ENCODE measurements around the gene HUS1.

DNA sequence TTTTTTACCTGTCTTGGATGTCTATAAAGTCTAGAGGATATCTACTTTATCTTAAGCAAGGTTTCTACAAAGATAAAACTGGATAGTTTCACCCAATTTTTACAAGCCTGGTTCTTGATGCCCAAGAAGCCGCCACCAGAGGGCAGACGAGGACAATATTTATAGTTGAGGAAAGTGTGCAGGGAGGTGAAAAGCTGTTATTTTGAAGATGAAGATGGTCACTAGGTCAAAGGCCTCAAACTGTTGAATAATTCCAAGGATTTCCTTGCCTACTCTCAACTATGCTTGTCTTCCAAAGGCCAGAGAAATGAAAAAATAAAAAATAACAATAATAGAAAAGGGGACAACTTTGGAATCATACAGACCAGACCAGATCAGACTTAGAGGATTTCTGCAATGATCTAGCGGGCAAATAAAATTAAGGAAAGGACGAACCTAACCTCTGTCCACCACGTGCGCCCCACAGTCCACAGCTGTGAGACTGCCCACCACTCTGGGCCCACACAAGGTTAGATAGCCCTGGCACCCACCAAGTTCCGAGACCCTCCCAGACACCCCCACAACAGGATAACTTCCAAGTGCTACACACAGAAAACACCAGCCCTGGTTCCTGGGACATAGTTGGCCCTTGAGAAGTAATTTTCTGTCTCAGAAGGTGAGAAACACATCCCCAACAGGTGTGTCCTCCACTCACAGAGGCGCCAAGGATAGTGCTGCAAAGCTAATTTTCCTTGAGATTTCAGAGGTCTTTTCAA, 34.0 kb downstream of the HUS1 start:
- TF ChIP-seq EZH2 (IDR thresholded peaks at IDR 0.05; ENCODE audit: low read depth, low read length, severe bottlenecking) (no peak), NRF1 (IDR thresholded peaks at IDR 0.05; ENCODE audit: low read depth, low read length) (no peak), CTCF (IDR thresholded peaks at IDR 0.05; ENCODE audit: control extremely low read depth in 1 of 3, insufficient read depth in 1 of 3, low read depth in 1 of 3, low read length in 3 of 3) (peak in 2 of 3 experiments; percentile 63 to 67; a peak in 3 of 4 replicates), EP300 (IDR thresholded peaks at IDR 0.05; ENCODE audit: borderline replicate concordance in 1 of 2, low read depth in 2 of 2, low read length in 2 of 2) (no peak), MAX (IDR thresholded peaks at IDR 0.05) (no peak), POLR2A (IDR thresholded peaks at IDR 0.05; ENCODE audit: control extremely low read depth in 1 of 2, low read depth in 2 of 2, low read length in 2 of 2) (no peak), SRF (IDR thresholded peaks at IDR 0.05; ENCODE audit: low read depth, low read length) (no peak), POLR2AphosphoS5 (IDR thresholded peaks at IDR 0.05; ENCODE audit: low read depth, low read length) (no peak), RAD21 (IDR thresholded peaks at IDR 0.05 in 1 of 2, conservative IDR thresholded peaks at IDR 0.05 in 1 of 2; ENCODE audit: low read depth in 2 of 2, low read length in 2 of 2) (peak; percentile 75 to 79), KDM1A (IDR thresholded peaks at IDR 0.05; ENCODE audit: borderline replicate concordance, low read length) (no peak), CHD2 (IDR thresholded peaks at IDR 0.05; ENCODE audit: low read length) (no peak), SIX5 (IDR thresholded peaks at IDR 0.05; ENCODE audit: low read depth, low read length) (no peak), SIN3A (conservative IDR thresholded peaks at IDR 0.05 in 1 of 2, IDR thresholded peaks at IDR 0.05 in 1 of 2; ENCODE audit: low read depth in 1 of 2, low read length in 2 of 2) (no peak)
